SJCRH30 (cell line): ENCODE measurements around the gene NFYA. TPM values are rescaled to one million over a fixed set of nuclear protein-coding genes. Genes with fewer than 3 reads are reported as not detected.

Experiments
- DNase-seq, 2 experiments: peaks; one replicate each; pipeline ENCODE4 v3.0.0-alpha.2; 2015 to 2020
- H3K27ac ChIP-seq: fragments of 250-450 bp; sonication (Bioruptor Pico); 2 replicates; pipeline ENCODE4 v1.5.1; 2020; ENCODE audit warnings: mild to moderate bottlenecking, moderate library complexity
- H3K27me3 ChIP-seq: fragments of 250-450 bp; sonication (Bioruptor Pico); 2 replicates; pipeline ENCODE4 v1.5.1; 2020; ENCODE audit warnings: mild to moderate bottlenecking, moderate library complexity
- H3K36me3 ChIP-seq: fragments of 250-450 bp; sonication (Bioruptor Pico); 2 replicates; pipeline ENCODE4 v1.5.1; 2020; ENCODE audit warnings: mild to moderate bottlenecking, moderate library complexity
- H3K4me1 ChIP-seq: fragments of 250-450 bp; sonication (Bioruptor Pico); 2 replicates; pipeline ENCODE4 v1.5.1; 2020; ENCODE audit warnings: mild to moderate bottlenecking, moderate library complexity
- H3K4me3 ChIP-seq: fragments of 250-450 bp; sonication (Bioruptor Pico); 2 replicates; pipeline ENCODE4 v1.5.1; 2020; ENCODE audit warnings: mild to moderate bottlenecking, moderate library complexity
- H3K9me3 ChIP-seq: fragments of 250-450 bp; sonication (Bioruptor Pico); replicated peaks from 2 replicates; pipeline ENCODE4 v1.5.1; 2020; ENCODE audit warnings: mild to moderate bottlenecking, moderate library complexity
- total RNA-seq: library from RNA; depleted of rRNA; stranded (reverse); fragments of >200 nt; shearing (Covaris generic); gene quantifications from 2 replicates; pipeline ENCODE4 v1.2.3, GENCODE V29; 2014; rRNA removed

Gene NFYA
- total RNA-seq: 32.4 and 33.3 TPM in 2 replicates

- no peak for DNase-seq
- Histone ChIP-seq H3K9me3 (no peaks in the 10 kb centered on the region), H3K27me3 (no peaks in the 10 kb centered on the region)
Observed at GRCh38 chr6:41072836-41073202, at the start of gene NFYA. Gene NFYA, plus strand, starts transcription at chr6:41072974. Its CDS starts 6,116 bp downstream, at chr6:41079090.

GRCh38 chr6:41023114-41023513, 49.7 kb upstream of the NFYA start:
- H3K4me3 ChIP-seq: no peak overlapping the region
- no peak overlapping the region for H3K27ac ChIP-seq
- H3K36me3 ChIP-seq: no peaks in the 10 kb centered on the region
- H3K9me3 ChIP-seq: no peaks in the 10 kb centered on the region
- DNase-seq: peak; percentile 10 to 30
- H3K4me1 ChIP-seq: peaks cover 24% of the 10 kb centered on the region
- H3K27me3 ChIP-seq: no peaks in the 10 kb centered on the region

More at GRCh38 chr6:41072836-41073202, at the start of gene NFYA:
- Histone ChIP-seq H3K36me3 (no peaks in the 10 kb centered on the region), H3K27ac (peak within 1 kb of the TSS; percentile 87), H3K4me1 (peaks cover 4% of the 10 kb centered on the region; the same call in 1 of the 2 replicates), H3K4me3 (peak within 1 kb of the TSS; percentile 96)

GRCh38 chr6:41025966-41026530, 46.7 kb upstream of the NFYA start:
- H3K9me3 ChIP-seq: no peaks in the 10 kb centered on the region
- no peaks in the 10 kb centered on the region for H3K36me3 ChIP-seq
- no peak for DNase-seq
- H3K4me1 ChIP-seq: peaks cover 31% of the 10 kb centered on the region
- H3K27me3 ChIP-seq: no peaks in the 10 kb centered on the region
- no peak overlapping the region for H3K4me3 ChIP-seq
- H3K27ac ChIP-seq: no peak overlapping the region

GRCh38 chr6:41027241-41027640, 45.5 kb upstream of the NFYA start:
- peak overlapping the region; percentile 41 for H3K27ac ChIP-seq
- H3K36me3 ChIP-seq: no peaks in the 10 kb centered on the region
- H3K9me3 ChIP-seq: no peaks in the 10 kb centered on the region
- no peak for DNase-seq
- H3K4me3 ChIP-seq: peak overlapping the region; percentile 61
- peaks cover 24% of the 10 kb centered on the region for H3K4me1 ChIP-seq
- H3K27me3 ChIP-seq: no peaks in the 10 kb centered on the region

- Histone ChIP-seq H3K4me3 (peak overlapping the region; percentile 61), H3K27ac (peak overlapping the region; percentile 41), H3K27me3 (no peaks in the 10 kb centered on the region), H3K4me1 (peaks cover 20% of the 10 kb centered on the region), H3K36me3 (no peaks in the 10 kb centered on the region), H3K9me3 (no peaks in the 10 kb centered on the region)
- peak; percentile 79 to 88 for DNase-seq
Observed at GRCh38 chr6:41027799-41028560, 44.8 kb upstream of the NFYA start.

- H3K36me3 ChIP-seq: no peaks in the 10 kb centered on the region
- H3K9me3 ChIP-seq: no peaks in the 10 kb centered on the region
- DNase-seq: peak in 1 of 2 experiments; percentile 47
- peak overlapping the region; percentile 41 for H3K27ac ChIP-seq
- H3K4me1 ChIP-seq: peaks cover 13% of the 10 kb centered on the region
- H3K27me3 ChIP-seq: no peaks in the 10 kb centered on the region
- peak overlapping the region; percentile 61 for H3K4me3 ChIP-seq
Observed at GRCh38 chr6:41028561-41029412, 44.0 kb upstream of the NFYA start.

- H3K4me3 ChIP-seq: no peak overlapping the region
- no peaks in the 10 kb centered on the region for H3K36me3 ChIP-seq
- no peaks in the 10 kb centered on the region for H3K9me3 ChIP-seq
- no peak overlapping the region for H3K27ac ChIP-seq
- no peaks in the 10 kb centered on the region for H3K27me3 ChIP-seq
- no peak for DNase-seq
- H3K4me1 ChIP-seq: peaks cover 6% of the 10 kb centered on the region; the same call in 1 of the 2 replicates
Observed at GRCh38 chr6:41032830-41033229, 39.9 kb upstream of the NFYA start.

- H3K4me3 ChIP-seq: no peak overlapping the region
- peaks cover 4% of the 10 kb centered on the region; the same call in 1 of the 2 replicates for H3K4me1 ChIP-seq
- H3K36me3 ChIP-seq: no peaks in the 10 kb centered on the region
- H3K27ac ChIP-seq: no peak overlapping the region
- H3K27me3 ChIP-seq: no peaks in the 10 kb centered on the region
- no peaks in the 10 kb centered on the region for H3K9me3 ChIP-seq
- no peak for DNase-seq
Observed at GRCh38 chr6:41033776-41034175, 39.0 kb upstream of the NFYA start.

GRCh38 chr6:41036186-41036585, 36.6 kb upstream of the NFYA start:
- 0 out of 2 replicates have a peak, but pooled peaks cover 3% of the 10 kb centered on the region for H3K4me1 ChIP-seq
- no peaks in the 10 kb centered on the region for H3K27me3 ChIP-seq
- no peak overlapping the region for H3K4me3 ChIP-seq

GRCh38 chr6:41036601-41037000, 36.2 kb upstream of the NFYA start:
- no peak overlapping the region for H3K4me3 ChIP-seq
- DNase-seq: no peak
- no peaks in the 10 kb centered on the region for H3K27me3 ChIP-seq
- H3K36me3 ChIP-seq: no peaks in the 10 kb centered on the region
- H3K4me1 ChIP-seq: 0 out of 2 replicates have a peak, but pooled peaks cover 3% of the 10 kb centered on the region
- H3K9me3 ChIP-seq: no peaks in the 10 kb centered on the region
- H3K27ac ChIP-seq: no peak overlapping the region

More at GRCh38 chr6:41036186-41036585, 36.6 kb upstream of the NFYA start:
- Histone ChIP-seq H3K27ac (no peak overlapping the region), H3K36me3 (no peaks in the 10 kb centered on the region), H3K9me3 (no peaks in the 10 kb centered on the region)
- DNase-seq: no peak

GRCh38 chr6:41037107-41037900, 35.5 kb upstream of the NFYA start:
- DNase-seq: no peak
- no peaks in the 10 kb centered on the region for H3K36me3 ChIP-seq
- no peaks in the 10 kb centered on the region for H3K27me3 ChIP-seq
- H3K4me3 ChIP-seq: no peak overlapping the region
- no peak overlapping the region for H3K27ac ChIP-seq
- H3K9me3 ChIP-seq: no peaks in the 10 kb centered on the region
- 0 out of 2 replicates have a peak, but pooled peaks cover 3% of the 10 kb centered on the region for H3K4me1 ChIP-seq

- Histone ChIP-seq H3K27ac (no peak overlapping the region), H3K4me1 (0 out of 2 replicates have a peak, but pooled peaks cover 3% of the 10 kb centered on the region), H3K9me3 (no peaks in the 10 kb centered on the region), H3K27me3 (no peaks in the 10 kb centered on the region), H3K4me3 (no peak overlapping the region), H3K36me3 (no peaks in the 10 kb centered on the region)
- DNase-seq: no peak
Observed at GRCh38 chr6:41038205-41038604, 34.6 kb upstream of the NFYA start.

GRCh38 chr6:41039060-41039998, 33.4 kb upstream of the NFYA start, which contains the start of gene UNC5CL:
Gene UNC5CL, minus strand, starts transcription at chr6:41039221. Its CDS starts 4,147 bp downstream, at chr6:41035074.
- Histone ChIP-seq H3K4me1 (0 out of 2 replicates have a peak, but pooled peaks cover 3% of the 10 kb centered on the region), H3K4me3 (no peak within 1 kb of the TSS), H3K27ac (no peak within 1 kb of the TSS), H3K36me3 (no peaks in the 10 kb centered on the region), H3K9me3 (no peaks in the 10 kb centered on the region), H3K27me3 (no peaks in the 10 kb centered on the region)
- peak; percentile 44 to 57 for DNase-seq
